Activated naive CD8-positive, alpha-beta T cell treated with anti-CD3 and anti-CD28 coated beads for 36 hours (primary cell): ENCODE data around the gene SPTBN4. TPM values are rescaled to one million over a fixed set of nuclear protein-coding genes. Genes with fewer than 3 reads are reported as not detected.
"Not testable (repeated sequence)": the region's sequence is repeated elsewhere in the genome, so short reads cannot be mapped to it uniquely, and the experiment has no call there.

ENCODE experiments used
- DNase-seq: peaks from one replicate; pipeline ENCODE4 v3.0.0; 2021
- H3K27ac Mint-ChIP-seq: one replicate; pipeline ENCODE4 v1.8.0; 2022; ENCODE audit warnings: mild to moderate bottlenecking, moderate library complexity, mixed read lengths
- H3K27me3 Mint-ChIP-seq: one replicate; pipeline ENCODE4 v1.8.0; 2022; ENCODE audit warnings: mild to moderate bottlenecking, mixed read lengths
- H3K36me3 Mint-ChIP-seq: one replicate; pipeline ENCODE4 v1.8.0; 2021; ENCODE audit warnings: mild to moderate bottlenecking, mixed read lengths
- H3K4me1 Mint-ChIP-seq: one replicate; pipeline ENCODE4 v1.8.0; 2021; ENCODE audit warnings: mixed read lengths
- H3K4me3 Mint-ChIP-seq: one replicate; pipeline ENCODE4 v1.8.0; 2022; ENCODE audit warnings: mild to moderate bottlenecking, moderate library complexity, mixed read lengths
- H3K9me3 Mint-ChIP-seq: one replicate; pipeline ENCODE4 v1.8.0; 2022; ENCODE audit warnings: mixed read lengths
- total RNA-seq, 2 experiments: library from RNA; stranded (reverse); gene quantifications; one replicate each; pipeline ENCODE4 v1.2.3, GENCODE V29; 2021

Gene SPTBN4
- total RNA-seq, 2 experiments from 2014 or later: 1.1 to 2.9 TPM

DNA sequence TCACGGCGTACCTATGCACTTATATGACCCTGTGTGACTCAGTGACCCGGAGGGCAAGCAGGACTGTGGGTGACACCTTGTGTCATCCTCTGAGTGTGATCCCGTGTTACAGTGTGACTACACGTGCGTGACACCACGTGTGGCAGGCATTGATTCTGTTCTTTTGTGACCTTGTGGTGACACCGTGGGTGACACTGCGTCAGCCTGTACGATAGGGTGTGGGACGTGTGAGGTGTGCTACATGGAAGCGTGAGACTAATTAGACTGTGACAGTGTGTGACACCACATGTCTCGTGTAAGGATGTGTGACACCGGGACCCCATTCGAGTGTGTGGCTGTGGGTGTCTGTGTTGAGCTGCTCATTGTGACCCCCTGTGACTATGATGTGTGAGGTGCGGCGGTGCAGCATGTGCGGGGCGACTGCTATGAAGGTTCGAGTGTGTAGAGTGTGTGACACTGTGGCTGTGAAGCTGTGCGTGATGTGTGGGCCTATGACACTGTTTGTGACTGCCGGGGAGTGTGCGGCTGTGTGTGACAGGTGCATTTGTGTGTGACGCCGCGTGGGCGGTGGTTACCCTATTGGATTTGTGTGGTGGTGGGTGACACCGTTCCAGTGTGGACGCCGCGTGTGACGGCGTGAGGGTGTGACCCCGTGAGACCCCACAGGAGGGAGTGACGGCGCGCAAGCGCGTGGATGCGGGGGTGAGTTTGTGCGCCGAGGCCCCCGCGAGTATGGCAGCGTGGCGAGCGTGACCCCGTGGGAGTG, 399 bp upstream of the SPTBN4 start:
- H3K9me3 Mint-ChIP-seq: no peaks in the 10 kb centered on the region
- no peaks in the 10 kb centered on the region for H3K36me3 Mint-ChIP-seq
- H3K4me3 Mint-ChIP-seq: peak overlapping the region; percentile 83
- H3K4me1 Mint-ChIP-seq: peaks cover 20% of the 10 kb centered on the region
- peak; percentile 74 for DNase-seq
- H3K27ac Mint-ChIP-seq: peak overlapping the region; percentile 83
- peaks cover 10% of the 10 kb centered on the region for H3K27me3 Mint-ChIP-seq

DNA sequence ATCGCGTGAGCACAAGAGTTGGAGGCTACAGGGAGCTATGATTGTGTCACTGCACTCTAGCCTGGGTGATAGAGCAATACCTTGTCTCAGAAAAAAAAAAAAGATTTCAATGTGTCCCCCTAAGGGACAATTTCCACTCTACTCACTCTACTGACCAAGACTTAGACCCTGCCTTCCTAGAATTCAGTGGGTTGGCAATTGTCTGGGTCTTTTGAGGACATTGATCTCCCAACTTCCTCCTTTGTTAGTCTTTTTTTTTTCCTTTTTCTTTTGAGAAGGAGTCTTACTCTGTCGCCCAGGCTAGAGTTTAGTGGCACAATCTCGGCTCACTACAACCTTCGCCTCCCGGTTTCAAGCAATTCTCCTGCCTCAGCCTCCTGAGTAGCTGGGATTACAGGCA, 2.2 kb downstream of the SPTBN4 start:
- Mint-ChIP-seq H3K36me3 (no peaks in the 10 kb centered on the region), H3K4me3 (no peak overlapping the region), H3K27me3 (peaks cover 10% of the 10 kb centered on the region), H3K9me3 (no peaks in the 10 kb centered on the region), H3K27ac (no peak overlapping the region), H3K4me1 (peaks cover 20% of the 10 kb centered on the region)
- DNase-seq: no peak

DNA sequence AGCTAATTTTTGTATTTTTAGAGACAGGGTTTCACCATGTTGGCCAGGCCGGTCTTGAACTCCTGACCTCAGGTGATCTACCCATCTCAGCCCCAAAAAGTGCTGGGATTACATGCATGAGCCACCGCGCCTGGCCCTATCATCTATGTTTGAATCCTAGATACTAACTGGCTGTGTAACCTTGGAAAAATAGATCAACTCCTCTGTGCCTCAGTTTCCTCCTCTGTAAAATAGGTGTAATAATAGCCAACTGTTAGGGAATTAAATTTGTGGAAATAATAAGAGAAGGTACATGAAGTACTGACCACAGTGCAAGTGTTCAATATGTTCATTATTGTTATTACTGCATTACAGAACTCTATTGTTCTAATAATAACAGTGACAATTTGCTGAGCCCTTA, 4.3 kb downstream of the SPTBN4 start:
- H3K4me1 Mint-ChIP-seq: peaks cover 6% of the 10 kb centered on the region
- H3K36me3 Mint-ChIP-seq: no peaks in the 10 kb centered on the region
- no peak overlapping the region for H3K27ac Mint-ChIP-seq
- H3K27me3 Mint-ChIP-seq: peaks cover 10% of the 10 kb centered on the region
- H3K9me3 Mint-ChIP-seq: no peaks in the 10 kb centered on the region
- no peak overlapping the region for H3K4me3 Mint-ChIP-seq
- DNase-seq: no peak

- Mint-ChIP-seq H3K4me1 (no peaks in the 10 kb centered on the region), H3K27me3 (peaks cover 4% of the 10 kb centered on the region), H3K27ac (no peak overlapping the region), H3K9me3 (no peaks in the 10 kb centered on the region), H3K4me3 (no peak overlapping the region), H3K36me3 (no peaks in the 10 kb centered on the region)
- no peak for DNase-seq
Observed at GRCh38 chr19:40472516-40472915, 5.7 kb downstream of the SPTBN4 start.

DNA sequence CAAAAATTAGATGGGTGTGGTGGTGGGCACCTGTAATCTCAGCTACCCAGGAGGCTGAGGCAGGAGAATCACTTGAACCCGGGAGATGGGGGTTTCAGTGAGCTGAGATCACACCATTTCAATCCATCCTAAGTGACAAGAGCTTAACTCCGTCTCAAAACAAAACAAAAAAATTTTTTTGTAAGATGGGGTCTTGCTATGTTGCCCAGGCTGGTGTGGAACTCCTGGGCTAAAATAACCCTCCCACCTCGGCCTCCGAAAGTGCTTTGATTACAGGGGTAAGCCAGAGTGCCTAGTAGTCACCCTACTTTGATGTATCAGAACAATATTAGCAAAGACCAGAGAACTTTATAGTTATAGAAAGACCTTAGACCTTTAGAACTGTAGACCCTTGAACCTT, 7.9 kb downstream of the SPTBN4 start:
- Mint-ChIP-seq H3K27ac (no peak overlapping the region), H3K27me3 (no peaks in the 10 kb centered on the region), H3K4me1 (no peaks in the 10 kb centered on the region), H3K4me3 (no peak overlapping the region), H3K36me3 (no peaks in the 10 kb centered on the region), H3K9me3 (no peaks in the 10 kb centered on the region)
- no peak for DNase-seq

DNA sequence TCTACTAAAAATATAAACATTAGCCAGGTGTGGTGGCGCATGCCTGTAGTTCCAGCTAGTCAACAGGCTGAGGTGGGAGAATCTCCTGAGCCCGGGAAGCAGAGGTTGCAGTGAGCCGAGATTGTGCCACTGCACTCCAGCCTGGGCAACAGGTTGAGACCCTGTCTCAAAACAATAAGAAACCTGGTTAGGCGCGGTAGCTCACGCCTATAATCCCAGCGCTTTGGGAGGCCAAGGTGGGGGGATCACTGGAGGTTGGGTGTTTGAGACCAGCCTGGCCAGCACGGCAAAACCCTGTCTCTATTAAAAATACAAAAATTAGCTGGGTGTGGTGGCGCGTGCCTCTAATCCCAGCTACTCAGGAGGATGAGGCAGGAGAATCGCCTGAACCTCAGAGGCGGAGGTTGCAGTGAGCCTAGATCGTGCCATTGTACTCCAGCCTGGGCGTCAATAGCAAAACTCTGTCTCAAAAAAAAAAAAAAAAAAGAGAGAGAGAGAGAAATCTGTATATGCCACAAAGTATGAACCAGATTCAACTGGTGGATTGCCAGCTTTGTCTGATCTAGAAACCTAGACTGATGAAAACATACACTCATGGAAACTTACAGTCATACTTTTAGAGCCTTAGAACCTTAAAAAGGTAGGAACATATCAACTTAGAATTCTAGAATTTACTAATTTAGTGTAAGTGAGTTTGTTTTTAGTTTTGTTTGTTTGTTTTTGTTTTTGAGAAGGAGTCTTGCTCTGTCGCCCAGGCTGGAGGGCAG, 9.3 kb downstream of the SPTBN4 start:
- not testable (repeated sequence) for H3K9me3 Mint-ChIP-seq, H3K4me3 Mint-ChIP-seq

GRCh38 chr19:40486017-40486416, 19.2 kb downstream of the SPTBN4 start:
- Mint-ChIP-seq H3K36me3 (no peaks in the 10 kb centered on the region), H3K27ac (no peak overlapping the region), H3K27me3 (peaks cover 25% of the 10 kb centered on the region), H3K9me3 (no peaks in the 10 kb centered on the region), H3K4me1 (peaks cover 4% of the 10 kb centered on the region), H3K4me3 (no peak overlapping the region)
- DNase-seq: no peak

More for the DNA sequence above, 9.3 kb downstream of the SPTBN4 start:
- H3K27me3 Mint-ChIP-seq, H3K4me1 Mint-ChIP-seq, DNase-seq, H3K27ac Mint-ChIP-seq, H3K36me3 Mint-ChIP-seq: not testable (repeated sequence)

- H3K36me3 Mint-ChIP-seq: no peaks in the 10 kb centered on the region
- no peak overlapping the region for H3K4me3 Mint-ChIP-seq
- peaks cover 4% of the 10 kb centered on the region for H3K4me1 Mint-ChIP-seq
- no peaks in the 10 kb centered on the region for H3K9me3 Mint-ChIP-seq
- no peak overlapping the region for H3K27ac Mint-ChIP-seq
- H3K27me3 Mint-ChIP-seq: peaks cover 24% of the 10 kb centered on the region
- DNase-seq: no peak
Observed at GRCh38 chr19:40489882-40490230, 23.1 kb downstream of the SPTBN4 start.

- Mint-ChIP-seq H3K9me3 (no peaks in the 10 kb centered on the region), H3K4me3 (no peak overlapping the region)
Observed at GRCh38 chr19:40492274-40492673, 25.5 kb downstream of the SPTBN4 start.

DNA sequence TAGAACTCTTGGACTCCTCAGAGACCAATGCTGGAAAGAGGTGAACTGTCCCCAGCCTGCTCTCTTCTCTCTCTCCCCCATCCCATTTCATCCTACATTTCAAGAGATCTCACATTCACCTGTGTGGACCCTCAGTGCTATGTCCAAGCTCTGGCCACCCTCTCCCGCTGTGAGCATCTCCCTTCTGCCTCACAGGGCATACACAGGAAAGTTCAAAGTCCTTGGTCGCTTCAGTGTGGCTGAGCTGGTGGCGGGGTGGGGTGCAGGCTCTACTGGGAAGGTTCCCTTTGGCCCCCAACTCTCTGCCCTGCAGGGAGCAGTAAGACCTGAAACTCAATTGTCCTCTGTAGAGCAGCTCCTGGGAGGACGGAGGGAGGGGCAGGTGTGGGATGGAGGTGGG, 27.0 kb downstream of the SPTBN4 start:
- H3K9me3 Mint-ChIP-seq: no peaks in the 10 kb centered on the region
- no peak overlapping the region for H3K27ac Mint-ChIP-seq
- H3K36me3 Mint-ChIP-seq: peaks cover 1% of the 10 kb centered on the region
- DNase-seq: no peak
- no peak overlapping the region for H3K4me3 Mint-ChIP-seq
- H3K27me3 Mint-ChIP-seq: peaks cover 7% of the 10 kb centered on the region
- no peaks in the 10 kb centered on the region for H3K4me1 Mint-ChIP-seq

More at GRCh38 chr19:40492274-40492673, 25.5 kb downstream of the SPTBN4 start:
- no peak overlapping the region for H3K27ac Mint-ChIP-seq
- H3K36me3 Mint-ChIP-seq: no peaks in the 10 kb centered on the region
- DNase-seq: no peak
- peaks cover 4% of the 10 kb centered on the region for H3K4me1 Mint-ChIP-seq
- H3K27me3 Mint-ChIP-seq: peaks cover 18% of the 10 kb centered on the region

- peaks cover 7% of the 10 kb centered on the region for H3K27me3 Mint-ChIP-seq
- DNase-seq: no peak
- H3K9me3 Mint-ChIP-seq: no peaks in the 10 kb centered on the region
- peaks cover 1% of the 10 kb centered on the region for H3K36me3 Mint-ChIP-seq
- H3K27ac Mint-ChIP-seq: no peak overlapping the region
- H3K4me3 Mint-ChIP-seq: no peak overlapping the region
- no peaks in the 10 kb centered on the region for H3K4me1 Mint-ChIP-seq
Observed at GRCh38 chr19:40494191-40494838, 27.5 kb downstream of the SPTBN4 start.

DNA sequence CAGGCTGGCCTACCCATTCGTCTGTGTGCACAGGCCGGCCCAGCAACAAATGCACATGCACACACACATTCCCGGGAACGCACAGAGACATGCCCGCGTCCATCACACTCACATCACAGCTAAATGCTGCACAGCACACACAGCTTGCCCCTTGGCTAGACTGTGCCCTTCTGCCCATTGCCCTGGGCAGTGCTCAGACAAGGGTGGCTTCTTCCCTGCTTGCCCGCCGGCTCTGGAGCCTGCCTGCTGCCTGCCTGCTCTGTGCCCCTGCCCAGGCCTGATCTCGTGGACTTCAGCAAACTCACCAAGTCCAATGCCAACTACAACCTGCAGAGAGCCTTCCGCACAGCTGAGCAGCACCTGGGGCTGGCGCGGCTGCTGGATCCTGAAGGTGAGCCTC, 30.4 kb downstream of the SPTBN4 start:
- Mint-ChIP-seq H3K4me3 (no peak overlapping the region), H3K27me3 (peaks cover 3% of the 10 kb centered on the region), H3K27ac (no peak overlapping the region), H3K9me3 (no peaks in the 10 kb centered on the region), H3K36me3 (peaks cover 1% of the 10 kb centered on the region), H3K4me1 (no peaks in the 10 kb centered on the region)
- DNase-seq: no peak

DNA sequence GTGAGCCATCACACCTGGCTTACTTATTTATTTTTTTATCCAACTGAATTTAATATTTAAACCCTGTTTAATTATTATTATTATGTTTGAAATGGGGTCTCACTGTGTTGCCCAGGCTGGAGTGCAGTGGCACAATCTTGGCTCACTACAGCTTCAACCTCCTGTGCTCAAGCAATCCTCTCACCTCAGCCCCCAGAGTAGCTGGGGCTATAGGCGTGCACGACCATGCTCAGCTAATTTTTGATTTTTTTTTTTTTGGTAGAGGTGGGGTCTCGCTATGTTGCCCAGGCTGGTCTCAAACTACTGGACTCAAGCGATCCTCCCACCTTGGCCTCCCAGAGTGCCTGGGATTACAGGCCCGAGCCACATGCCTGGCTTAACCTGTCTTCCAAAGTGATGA, 32.5 kb downstream of the SPTBN4 start:
- Mint-ChIP-seq H3K9me3 (no peaks in the 10 kb centered on the region), H3K4me3 (no peak overlapping the region), H3K27ac (no peak overlapping the region), H3K36me3 (peaks cover 1% of the 10 kb centered on the region), H3K4me1 (no peaks in the 10 kb centered on the region), H3K27me3 (peaks cover 11% of the 10 kb centered on the region)
- DNase-seq: no peak

GRCh38 chr19:40500678-40501530, 34.1 kb downstream of the SPTBN4 start:
- H3K36me3 Mint-ChIP-seq, H3K27me3 Mint-ChIP-seq, DNase-seq, H3K9me3 Mint-ChIP-seq, H3K4me3 Mint-ChIP-seq, H3K4me1 Mint-ChIP-seq, H3K27ac Mint-ChIP-seq: not testable (repeated sequence)

GRCh38 chr19:40501599-40501998, 34.8 kb downstream of the SPTBN4 start:
- H3K4me1 Mint-ChIP-seq: no peaks in the 10 kb centered on the region
- H3K9me3 Mint-ChIP-seq: no peaks in the 10 kb centered on the region
- H3K4me3 Mint-ChIP-seq: no peak overlapping the region
- H3K36me3 Mint-ChIP-seq: peaks cover 1% of the 10 kb centered on the region
- no peak overlapping the region for H3K27ac Mint-ChIP-seq
- H3K27me3 Mint-ChIP-seq: peaks cover 8% of the 10 kb centered on the region
- no peak for DNase-seq
